Stimulated activated CD4-positive, alpha-beta T cell treated with anti-CD3 and anti-CD28 coated beads, Interleukin-15, amount 100 ng/mL, for 48 hours (primary cell): ENCODE data around the gene OLFM1.

Experiments used
- DNase-seq, 2 donors: peaks; one replicate each; pipeline ENCODE4 v3.0.0-alpha.2; 2020; ENCODE audit warnings: low read depth in 2 of 2

OLFM1 gene

GRCh38 chr9:135087489-135087792 is at the start of gene OLFM1:
TSS of gene OLFM1 (plus strand) at chr9:135087668. CDS start at chr9:135087990, 322 bp downstream.
- DNase-seq = peak in 1 of 2 donors; percentile 47

- DNase-seq = no peak
Measured at GRCh38 chr9:135038331-135038730, 49.1 kb upstream of the OLFM1 start.

- DNase-seq = no peak
Measured at GRCh38 chr9:135038826-135039225, 48.6 kb upstream of the OLFM1 start.

- no peak for DNase-seq
Measured at GRCh38 chr9:135039266-135039870, 48.1 kb upstream of the OLFM1 start.

GRCh38 chr9:135039916-135040645 is 47.4 kb upstream of the OLFM1 start:
- DNase-seq = no peak

- DNase-seq = no peak
Measured at GRCh38 chr9:135040892-135041291, 46.6 kb upstream of the OLFM1 start.

- DNase-seq = no peak
Measured at GRCh38 chr9:135043345-135043744, 44.1 kb upstream of the OLFM1 start.

GRCh38 chr9:135045264-135045927 is 42.1 kb upstream of the OLFM1 start:
- no peak for DNase-seq

GRCh38 chr9:135045928-135046738 is 41.3 kb upstream of the OLFM1 start:
- no peak for DNase-seq

GRCh38 chr9:135046739-135047350 is 40.6 kb upstream of the OLFM1 start:
- no peak for DNase-seq

GRCh38 chr9:135047521-135047920 is 39.9 kb upstream of the OLFM1 start:
- no peak for DNase-seq

GRCh38 chr9:135048046-135048757 is 39.3 kb upstream of the OLFM1 start:
- no peak for DNase-seq

GRCh38 chr9:135048758-135049444 is 38.6 kb upstream of the OLFM1 start:
- DNase-seq = no peak

GRCh38 chr9:135049460-135049859 is 38.0 kb upstream of the OLFM1 start:
- DNase-seq = no peak

GRCh38 chr9:135050072-135050990 is 37.1 kb upstream of the OLFM1 start:
- DNase-seq = no peak

- no peak for DNase-seq
Measured at GRCh38 chr9:135051316-135052038, 36.0 kb upstream of the OLFM1 start.

- no peak for DNase-seq
Measured at GRCh38 chr9:135053133-135053532, 34.3 kb upstream of the OLFM1 start.

- no peak for DNase-seq
Measured at GRCh38 chr9:135055181-135055580, 32.3 kb upstream of the OLFM1 start.

GRCh38 chr9:135056541-135056940 is 30.9 kb upstream of the OLFM1 start:
- no peak for DNase-seq
